HUES48 (cell line): ENCODE results near the gene BABAM2.
"Not testable (repeated sequence)": the region's sequence is repeated elsewhere in the genome, so short reads cannot be mapped to it uniquely, and the experiment has no call there.

Experiments
- H3K27ac ChIP-seq: one replicate; pipeline ENCODE4 v1.7.0; 2013; ENCODE audit warnings: low read depth, low read length, inconsistent platforms
- H3K27me3 ChIP-seq: 2 replicates; pipeline ENCODE4 v1.6.1; 2013; ENCODE audit warnings: mild to moderate bottlenecking, low read length; ENCODE audit not compliant: control insufficient read depth, insufficient read depth
- H3K36me3 ChIP-seq: 2 replicates; pipeline ENCODE4 v1.6.1; 2013; ENCODE audit warnings: low read length; ENCODE audit not compliant: control insufficient read depth, insufficient read depth
- H3K4me1 ChIP-seq: 2 replicates; pipeline ENCODE4 v1.6.1; 2013; ENCODE audit warnings: mild to moderate bottlenecking, low read length; ENCODE audit not compliant: control insufficient read depth, insufficient read depth
- H3K4me3 ChIP-seq: 2 replicates; pipeline ENCODE4 v1.5.1; 2013; ENCODE audit warnings: mild to moderate bottlenecking, low read depth, low read length
- H3K9ac ChIP-seq: 2 replicates; pipeline ENCODE4 v1.6.1; 2013; ENCODE audit warnings: mild to moderate bottlenecking, low read depth, low read length, moderate library complexity
- H3K9me3 ChIP-seq: 2 replicates; pipeline ENCODE4 v1.6.1; 2013; ENCODE audit warnings: low read length; ENCODE audit not compliant: control insufficient read depth, insufficient read depth

Gene BABAM2

DNA sequence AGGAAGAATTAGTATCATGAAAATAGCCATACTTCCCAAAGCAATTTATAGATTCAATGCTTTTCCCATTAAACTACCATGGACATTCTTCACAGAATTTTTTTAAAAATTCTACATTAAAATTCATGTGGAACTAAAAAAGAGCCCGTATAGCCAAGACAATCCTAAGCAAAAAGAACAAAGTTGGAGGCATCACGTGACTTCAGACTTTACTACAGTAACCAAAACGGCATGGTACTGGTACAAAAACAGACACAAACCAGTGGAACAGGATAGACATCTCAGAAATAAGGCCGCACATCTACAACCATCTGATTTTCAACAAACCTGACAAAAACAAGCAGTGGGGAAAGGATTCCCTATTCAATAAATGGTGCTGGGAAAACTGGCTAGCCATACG is 440.2 kb downstream of the BABAM2 start:
- not testable (repeated sequence) for H3K9me3 ChIP-seq, H3K4me1 ChIP-seq, H3K27me3 ChIP-seq, H3K9ac ChIP-seq, H3K36me3 ChIP-seq, H3K27ac ChIP-seq, H3K4me3 ChIP-seq

DNA sequence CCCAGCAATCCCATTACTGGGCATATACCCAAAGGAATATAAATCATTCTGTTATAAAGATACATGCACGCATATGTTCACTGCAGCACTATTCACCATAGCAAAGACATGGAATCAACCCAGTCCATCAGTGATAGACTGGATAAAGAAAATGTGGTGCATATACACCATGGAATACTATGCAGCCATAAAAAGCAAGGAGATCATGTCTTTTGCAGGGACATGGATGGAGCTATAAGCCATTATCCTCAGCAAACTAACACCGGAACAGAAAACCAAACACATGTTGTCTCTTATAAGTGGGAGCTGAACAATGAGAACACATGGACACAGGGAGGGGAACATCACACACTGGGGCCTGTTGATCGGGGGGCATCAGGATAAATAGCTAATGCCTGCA is 441.3 kb downstream of the BABAM2 start:
- not testable (repeated sequence) for H3K4me1 ChIP-seq, H3K36me3 ChIP-seq, H3K9ac ChIP-seq, H3K9me3 ChIP-seq, H3K27me3 ChIP-seq, H3K4me3 ChIP-seq, H3K27ac ChIP-seq

DNA sequence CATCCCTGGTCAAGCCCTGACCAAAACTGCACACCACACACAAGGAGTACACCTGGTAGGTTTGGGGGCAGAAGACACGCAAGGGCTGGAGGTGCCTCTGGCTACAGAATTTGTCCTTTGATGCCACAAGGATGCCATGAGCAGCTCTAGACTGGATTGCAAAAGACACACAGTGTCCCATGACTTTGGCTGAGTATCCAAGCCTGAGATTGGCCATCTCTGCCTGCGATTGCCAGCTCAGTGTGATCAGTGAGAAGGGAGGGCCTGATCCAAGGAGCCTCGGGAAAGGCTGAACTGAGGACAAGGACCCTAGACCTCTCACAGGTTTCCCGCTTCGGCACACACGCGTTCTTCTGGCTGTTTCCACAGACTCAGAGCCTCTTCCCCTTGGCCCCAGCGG is 442.2 kb downstream of the BABAM2 start:
- H3K4me1 ChIP-seq, result no peaks in the 10 kb centered on the region
- no peaks in the 10 kb centered on the region for H3K36me3 ChIP-seq
- no peak overlapping the region for H3K27ac ChIP-seq
- H3K9me3 ChIP-seq, result no peaks in the 10 kb centered on the region
- H3K9ac ChIP-seq, result no peak overlapping the region
- H3K4me3 ChIP-seq, result no peak overlapping the region
- no peaks in the 10 kb centered on the region for H3K27me3 ChIP-seq

DNA sequence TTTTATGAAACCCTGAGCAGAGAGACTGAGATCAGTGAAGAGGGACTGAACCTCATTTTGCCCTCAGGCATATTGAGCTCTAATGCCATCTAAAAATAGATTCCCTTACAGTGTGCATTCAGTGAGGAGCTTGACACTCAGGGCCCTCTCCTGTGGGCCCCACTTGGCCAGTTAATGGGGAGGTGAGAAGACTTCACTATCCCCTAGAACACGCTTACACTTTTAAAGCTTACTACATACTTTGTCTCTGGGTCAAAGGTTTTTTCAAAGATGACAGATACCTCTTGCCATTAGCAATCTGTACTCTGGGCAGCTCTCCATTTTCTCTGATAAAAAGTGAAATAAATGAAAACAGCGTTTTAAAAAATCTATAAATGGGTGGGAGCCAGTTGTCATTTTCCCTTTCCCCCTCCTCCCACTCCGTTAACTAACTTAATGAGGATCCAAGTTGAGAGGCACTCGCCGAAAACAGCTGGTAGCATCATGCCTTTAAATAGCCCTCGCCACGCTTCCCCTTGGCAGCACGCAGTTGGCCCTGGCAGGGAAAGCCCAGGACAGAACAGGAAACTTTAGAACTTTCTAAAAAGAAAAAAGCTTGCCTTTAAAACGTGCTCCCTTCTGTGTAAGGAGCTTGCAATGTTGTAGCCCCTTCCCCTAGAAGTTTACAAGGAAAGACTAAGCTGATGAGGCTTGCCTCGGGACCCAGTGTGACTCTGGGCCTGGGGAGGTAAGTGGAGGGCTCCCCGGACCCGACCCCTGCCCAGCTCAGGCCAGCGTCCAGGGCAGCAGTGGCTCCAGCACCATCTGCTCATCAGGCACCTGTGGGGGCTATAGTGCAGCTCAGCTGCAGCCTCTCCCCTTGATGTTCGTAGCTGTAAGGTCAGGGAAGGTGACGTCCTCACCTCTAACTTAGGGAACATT is 443.3 kb downstream of the BABAM2 start:
- Histone ChIP-seq H3K4me3 (no peak overlapping the region), H3K4me1 (0 out of 2 replicates have a peak, but pooled peaks cover 4% of the 10 kb centered on the region), H3K27me3 (no peaks in the 10 kb centered on the region), H3K9me3 (no peaks in the 10 kb centered on the region), H3K27ac (no peak overlapping the region), H3K36me3 (no peaks in the 10 kb centered on the region), H3K9ac (no peak overlapping the region)

DNA sequence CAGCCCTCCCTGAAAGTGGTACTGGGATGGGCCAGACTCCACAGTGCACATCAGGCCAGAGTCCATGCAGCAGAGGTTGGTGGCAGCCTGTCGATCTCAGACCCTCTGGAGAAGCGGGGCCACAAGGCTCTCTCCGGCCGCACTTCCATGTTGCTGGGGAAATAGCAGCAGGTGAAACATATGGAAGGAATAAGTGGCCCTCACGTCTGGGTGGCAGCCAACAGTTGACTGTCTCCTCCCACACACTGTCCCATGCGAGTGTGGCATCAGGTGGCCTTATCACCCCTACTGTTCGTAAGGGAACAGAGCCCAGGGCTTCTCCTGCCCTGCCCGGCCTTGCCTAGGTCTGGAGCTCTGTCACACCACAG is 444.0 kb downstream of the BABAM2 start:
- Histone ChIP-seq H3K36me3 (no peaks in the 10 kb centered on the region), H3K4me3 (no peak overlapping the region), H3K27me3 (no peaks in the 10 kb centered on the region), H3K27ac (no peak overlapping the region), H3K9ac (no peak overlapping the region), H3K9me3 (no peaks in the 10 kb centered on the region), H3K4me1 (0 out of 2 replicates have a peak, but pooled peaks cover 4% of the 10 kb centered on the region)

DNA sequence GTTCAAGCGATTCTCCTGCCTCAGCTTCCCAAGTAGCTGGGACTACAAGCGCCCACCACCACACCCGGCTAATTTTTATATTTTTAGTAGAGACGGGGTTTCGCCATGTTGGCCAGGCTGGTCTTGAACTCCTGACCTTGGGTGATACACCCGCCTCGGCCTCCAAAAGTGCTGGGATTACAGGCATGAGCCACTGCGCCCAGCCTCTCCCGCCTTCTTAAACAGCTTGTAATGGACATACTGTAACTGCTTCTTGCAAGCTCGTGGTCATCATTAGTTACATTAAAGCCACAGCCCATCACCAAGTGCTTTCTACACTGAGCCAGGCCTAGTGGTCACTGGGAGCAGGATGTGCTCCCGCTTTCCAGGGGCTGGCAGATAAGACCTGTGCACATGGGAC is 444.7 kb downstream of the BABAM2 start:
- not testable (repeated sequence) for H3K4me1 ChIP-seq, H3K36me3 ChIP-seq, H3K4me3 ChIP-seq, H3K9me3 ChIP-seq, H3K9ac ChIP-seq, H3K27me3 ChIP-seq, H3K27ac ChIP-seq

DNA sequence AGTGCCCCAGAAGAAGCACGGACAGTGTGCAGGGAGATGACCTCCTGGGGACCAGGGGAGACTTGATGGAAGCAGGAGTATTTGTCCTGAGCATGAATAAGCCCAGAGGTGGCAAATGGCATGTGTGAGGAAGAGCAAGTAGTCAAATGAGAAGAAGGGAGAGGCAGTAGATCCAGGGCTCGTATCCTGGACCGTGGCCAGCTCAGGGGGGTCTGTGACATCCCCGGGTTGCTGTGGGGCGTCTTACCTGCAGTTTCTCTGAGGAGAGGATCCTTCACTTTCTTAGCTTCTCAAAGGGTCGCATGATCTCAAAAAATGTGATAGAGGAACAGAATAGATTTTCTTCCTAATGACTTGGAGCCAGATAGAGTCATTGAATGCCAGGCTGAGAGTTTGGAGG is 445.1 kb downstream of the BABAM2 start:
- H3K9ac ChIP-seq, result no peak overlapping the region
- H3K27me3 ChIP-seq, result no peaks in the 10 kb centered on the region
- 0 out of 2 replicates have a peak, but pooled peaks cover 4% of the 10 kb centered on the region for H3K4me1 ChIP-seq
- H3K4me3 ChIP-seq, result no peak overlapping the region
- no peaks in the 10 kb centered on the region for H3K36me3 ChIP-seq
- H3K27ac ChIP-seq, result no peak overlapping the region
- H3K9me3 ChIP-seq, result no peaks in the 10 kb centered on the region

DNA sequence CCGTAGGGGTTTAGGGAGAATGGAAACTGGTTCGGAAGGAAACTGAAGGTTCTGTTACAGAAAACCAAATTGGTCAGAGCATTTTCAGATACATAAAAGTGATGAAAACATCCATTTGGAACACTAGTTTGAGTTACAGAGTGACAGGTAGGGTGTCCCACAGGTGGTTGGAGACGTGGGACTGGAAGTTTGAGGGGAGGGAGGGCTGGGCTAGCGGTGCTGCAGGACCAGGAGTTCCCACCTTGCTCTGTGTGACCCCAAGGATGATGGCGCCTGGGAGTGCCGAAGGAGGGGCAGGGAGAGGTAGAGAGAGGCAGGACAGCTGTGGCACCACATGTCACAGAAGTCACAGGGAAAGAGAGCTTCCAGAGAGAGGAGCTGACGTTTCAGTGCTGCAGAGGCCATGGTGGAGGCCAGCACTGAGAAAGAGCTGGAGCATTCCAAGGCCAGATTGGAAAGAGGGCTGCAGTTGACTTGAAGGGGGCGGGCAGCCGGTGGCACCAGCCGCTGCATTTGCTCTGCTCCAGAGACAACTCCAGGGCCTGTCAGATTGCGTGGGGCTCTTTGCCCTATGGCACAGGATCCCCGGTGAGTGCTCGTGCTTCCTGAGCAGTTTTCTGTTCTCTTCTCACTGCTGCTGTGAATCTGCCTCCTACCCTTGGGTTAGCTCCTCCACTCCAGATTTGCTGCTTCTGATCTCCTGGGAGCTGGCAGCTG is 445.9 kb downstream of the BABAM2 start:
- Histone ChIP-seq H3K9ac (no peak overlapping the region), H3K9me3 (no peaks in the 10 kb centered on the region), H3K36me3 (no peaks in the 10 kb centered on the region), H3K27me3 (no peaks in the 10 kb centered on the region), H3K27ac (no peak overlapping the region), H3K4me1 (0 out of 2 replicates have a peak, but pooled peaks cover 4% of the 10 kb centered on the region), H3K4me3 (no peak overlapping the region)

DNA sequence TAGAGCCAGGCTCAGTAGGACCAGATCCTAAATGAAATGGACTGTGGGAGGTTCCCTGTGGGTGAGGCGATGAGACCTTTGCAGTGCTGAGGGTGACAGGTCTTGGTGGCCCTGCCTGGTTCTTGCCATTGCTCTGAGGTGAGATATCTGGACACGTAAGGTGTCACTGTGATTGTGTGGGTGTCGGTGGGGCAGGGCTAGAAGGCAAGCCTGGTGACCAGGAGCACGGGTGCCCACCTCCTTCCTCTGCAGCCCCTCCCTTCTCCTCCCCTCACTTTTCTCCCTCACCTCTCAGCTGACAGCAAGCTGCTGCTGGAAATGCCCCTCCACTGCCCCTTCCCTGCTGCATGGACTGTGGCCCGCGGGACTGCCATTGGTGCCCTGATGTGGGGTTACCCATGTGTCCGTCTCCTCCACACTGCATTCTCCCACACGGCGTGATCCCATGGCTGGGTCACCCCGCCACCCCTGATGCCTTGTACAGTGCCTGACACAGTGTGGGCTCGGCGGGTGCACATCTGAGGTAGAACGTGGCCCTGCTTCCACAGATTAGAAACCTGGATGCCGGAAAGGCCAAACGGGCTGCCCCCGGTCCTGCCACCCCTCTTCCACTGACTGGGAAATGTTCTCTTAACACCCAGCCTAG is 446.6 kb downstream of the BABAM2 start:
- Histone ChIP-seq H3K4me3 (no peak overlapping the region), H3K9me3 (no peaks in the 10 kb centered on the region), H3K9ac (no peak overlapping the region), H3K27ac (no peak overlapping the region), H3K27me3 (no peaks in the 10 kb centered on the region), H3K4me1 (peaks cover 5% of the 10 kb centered on the region), H3K36me3 (no peaks in the 10 kb centered on the region)

DNA sequence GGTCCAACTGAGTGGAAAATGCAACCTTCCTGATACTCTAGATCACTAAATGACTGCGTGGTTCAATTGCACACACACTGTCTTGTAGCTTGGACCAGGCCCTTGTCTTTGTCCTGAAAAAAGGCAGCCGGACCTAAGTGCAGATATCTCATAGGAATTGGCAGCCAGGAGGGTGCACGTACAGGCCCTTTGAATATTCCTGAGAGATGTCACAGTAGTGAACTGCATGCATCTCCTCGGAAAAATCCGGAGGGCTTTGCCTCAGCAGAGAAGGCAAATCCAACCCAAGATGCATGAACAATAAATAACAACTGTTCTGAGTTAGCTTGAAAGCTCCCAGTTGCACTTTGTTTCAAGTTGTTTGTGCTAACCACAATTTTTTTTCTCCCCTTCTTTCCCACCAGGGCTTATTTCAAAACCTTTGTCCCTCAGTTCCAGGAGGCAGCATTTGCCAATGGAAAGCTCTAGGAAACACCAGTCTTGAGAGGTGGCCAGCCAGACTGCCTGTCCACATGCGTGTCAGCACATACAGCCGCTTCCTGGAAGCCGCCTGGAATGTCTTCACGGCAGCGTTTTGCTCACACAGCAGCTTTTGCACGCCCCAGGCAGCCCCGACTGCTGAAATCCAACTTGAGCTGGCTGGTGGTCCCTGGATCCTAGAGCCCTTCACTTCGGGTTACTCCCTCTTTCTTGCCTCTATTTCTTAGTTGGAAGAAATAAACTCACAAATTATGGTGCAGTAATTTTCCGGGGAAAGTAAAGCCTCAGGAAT is 447.7 kb downstream of the BABAM2 start:
- H3K9ac ChIP-seq, result no peak overlapping the region
- H3K4me1 ChIP-seq, result peaks cover 16% of the 10 kb centered on the region
- H3K27ac ChIP-seq, result peak overlapping the region; percentile 26
- no peaks in the 10 kb centered on the region for H3K9me3 ChIP-seq
- no peaks in the 10 kb centered on the region for H3K27me3 ChIP-seq
- H3K4me3 ChIP-seq, result no peak overlapping the region
- H3K36me3 ChIP-seq, result no peaks in the 10 kb centered on the region
